Testis (tissue), 2 donors: Measurements from ENCODE around the gene SARS1.

Experiments used
- POLR2A ChIP-seq: fragments of 450-650 bp; IDR thresholded peaks from one replicate; pipeline ENCODE4 v1.6.1; 2017; ENCODE audit warnings: antibody characterized with exemption, mild to moderate bottlenecking, moderate library complexity
- TF ChIP-seq, protein P1 (sequence below), 3 experiments: fragments of 450-650 bp in 2 of 3; fragments of 200-600 bp in 1 of 3; sonication (generic) in 1 of 3; IDR thresholded peaks; one replicate each; pipeline ENCODE4 v1.5.1; 2016 to 2019; ENCODE audit warnings: antibody characterized with exemption in 3 of 3, mild to moderate bottlenecking in 2 of 3, moderate library complexity in 1 of 3

DNA sequence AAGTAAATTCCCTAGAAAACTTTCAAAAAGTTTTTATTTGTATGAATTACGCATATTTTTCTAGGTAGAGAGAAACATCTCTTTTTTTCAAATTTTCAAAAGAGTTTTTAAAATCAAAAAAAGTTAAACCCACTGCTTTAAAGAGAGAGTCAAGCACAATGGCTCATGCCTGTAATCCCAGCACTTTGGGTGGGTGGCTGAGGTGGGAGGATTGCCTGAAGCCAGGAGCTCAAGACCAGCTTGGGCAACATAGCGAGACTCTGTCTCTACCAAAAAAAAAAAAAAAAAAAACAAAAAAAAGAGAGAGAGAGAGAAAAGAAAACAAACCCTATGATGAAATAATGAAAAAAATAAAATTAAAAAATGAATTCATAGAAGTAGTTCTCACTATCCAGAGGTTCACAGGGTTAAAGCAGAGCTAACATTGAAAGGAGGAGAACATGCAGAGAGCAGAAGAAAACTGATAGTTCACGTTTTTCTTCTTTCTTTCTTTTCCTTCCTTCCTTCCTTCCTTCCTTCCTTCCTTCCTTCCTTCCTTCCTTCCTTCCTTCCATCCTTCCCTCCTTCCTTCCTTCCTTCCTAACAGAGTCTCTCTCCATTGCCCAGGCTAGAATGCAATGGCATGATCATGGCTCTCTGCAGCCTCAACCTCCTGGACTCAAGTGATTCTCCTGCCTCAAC, 30.5 kb upstream of the SARS1 start:
- TF ChIP-seq, protein P1, sequence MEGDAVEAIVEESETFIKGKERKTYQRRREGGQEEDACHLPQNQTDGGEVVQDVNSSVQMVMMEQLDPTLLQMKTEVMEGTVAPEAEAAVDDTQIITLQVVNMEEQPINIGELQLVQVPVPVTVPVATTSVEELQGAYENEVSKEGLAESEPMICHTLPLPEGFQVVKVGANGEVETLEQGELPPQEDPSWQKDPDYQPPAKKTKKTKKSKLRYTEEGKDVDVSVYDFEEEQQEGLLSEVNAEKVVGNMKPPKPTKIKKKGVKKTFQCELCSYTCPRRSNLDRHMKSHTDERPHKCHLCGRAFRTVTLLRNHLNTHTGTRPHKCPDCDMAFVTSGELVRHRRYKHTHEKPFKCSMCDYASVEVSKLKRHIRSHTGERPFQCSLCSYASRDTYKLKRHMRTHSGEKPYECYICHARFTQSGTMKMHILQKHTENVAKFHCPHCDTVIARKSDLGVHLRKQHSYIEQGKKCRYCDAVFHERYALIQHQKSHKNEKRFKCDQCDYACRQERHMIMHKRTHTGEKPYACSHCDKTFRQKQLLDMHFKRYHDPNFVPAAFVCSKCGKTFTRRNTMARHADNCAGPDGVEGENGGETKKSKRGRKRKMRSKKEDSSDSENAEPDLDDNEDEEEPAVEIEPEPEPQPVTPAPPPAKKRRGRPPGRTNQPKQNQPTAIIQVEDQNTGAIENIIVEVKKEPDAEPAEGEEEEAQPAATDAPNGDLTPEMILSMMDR (IDR thresholded peaks at IDR 0.05): no peak
- TF ChIP-seq POLR2A: no peak
